ENCODE results near the gene JADE3.

JADE3 gene

GRCh38 chrX:46912098-46912602 lies at the start of gene JADE3:
Gene JADE3 (plus strand): TSS chrX:46912421. CDS start chrX:46984895, 72,474 bp downstream.
- DNase-seq (ENCODE audit: low read depth, low spot score) = peak; percentile 82

GRCh38 chrX:46863072-46863471 lies 49.1 kb upstream of the JADE3 start:
- DNase-seq (ENCODE audit: low read depth, low spot score) = no peak

GRCh38 chrX:46864606-46865005 lies 47.6 kb upstream of the JADE3 start:
- no peak for DNase-seq (ENCODE audit: low read depth, low spot score)

- DNase-seq (ENCODE audit: low read depth, low spot score) = peak; percentile 53
These were observed 46.9 kb upstream of the JADE3 start for GRCh38 chrX:46865281-46865680.

GRCh38 chrX:46866726-46867125 lies 45.5 kb upstream of the JADE3 start:
- no peak for DNase-seq (ENCODE audit: low read depth, low spot score)

- no peak for DNase-seq (ENCODE audit: low read depth, low spot score)
These were observed 38.5 kb upstream of the JADE3 start for GRCh38 chrX:46873746-46874145.

GRCh38 chrX:46876901-46877300 lies 35.3 kb upstream of the JADE3 start:
- peak; percentile 60 for DNase-seq (ENCODE audit: low read depth, low spot score)

GRCh38 chrX:46882266-46882665 lies 30.0 kb upstream of the JADE3 start:
- DNase-seq (ENCODE audit: low read depth, low spot score) = no peak

GRCh38 chrX:46884799-46885198 lies 27.4 kb upstream of the JADE3 start:
- no peak for DNase-seq (ENCODE audit: low read depth, low spot score)

- no peak for DNase-seq (ENCODE audit: low read depth, low spot score)
These were observed 14.0 kb upstream of the JADE3 start for GRCh38 chrX:46898207-46898606.

- peak; percentile 86 for DNase-seq (ENCODE audit: low read depth, low spot score)
These were observed 8.6 kb upstream of the JADE3 start for GRCh38 chrX:46903458-46904242.

- no peak for DNase-seq (ENCODE audit: low read depth, low spot score)
These were observed 7.6 kb upstream of the JADE3 start for GRCh38 chrX:46904626-46905025.

GRCh38 chrX:46910415-46910814 lies 1.8 kb upstream of the JADE3 start:
- no peak for DNase-seq (ENCODE audit: low read depth, low spot score)

- peak; percentile 67 for DNase-seq (ENCODE audit: low read depth, low spot score)
These were observed 626 bp downstream of the JADE3 start for GRCh38 chrX:46912603-46913491.

- DNase-seq (ENCODE audit: low read depth, low spot score) = peak; percentile 33
These were observed 1.4 kb downstream of the JADE3 start for GRCh38 chrX:46913667-46914066.

- DNase-seq (ENCODE audit: low read depth, low spot score) = no peak
These were observed 4.1 kb downstream of the JADE3 start for GRCh38 chrX:46916273-46916672.

GRCh38 chrX:46917622-46918021 lies 5.4 kb downstream of the JADE3 start:
- DNase-seq (ENCODE audit: low read depth, low spot score) = no peak

- DNase-seq (ENCODE audit: low read depth, low spot score) = no peak
These were observed 6.2 kb downstream of the JADE3 start for GRCh38 chrX:46918434-46918833.

GRCh38 chrX:46920235-46920634 lies 8.0 kb downstream of the JADE3 start:
- no peak for DNase-seq (ENCODE audit: low read depth, low spot score)

- DNase-seq (ENCODE audit: low read depth, low spot score) = no peak
These were observed 10.4 kb downstream of the JADE3 start for GRCh38 chrX:46922611-46923010.

GRCh38 chrX:46927718-46928117 lies 15.5 kb downstream of the JADE3 start:
- DNase-seq (ENCODE audit: low read depth, low spot score) = no peak

- DNase-seq (ENCODE audit: low read depth, low spot score) = peak; percentile 44
These were observed 17.4 kb downstream of the JADE3 start for GRCh38 chrX:46929439-46930261.
